Activated T-cell treated with anti-CD3 and anti-CD28 coated beads, Interleukin-2, amount 50 U/mL, for 72 hours (primary cell): ENCODE results near the gene LXN. TPM values are rescaled to one million over a fixed set of nuclear protein-coding genes. Genes with fewer than 3 reads are reported as not detected.
"Not testable (repeated sequence)": the region's sequence is repeated elsewhere in the genome, so short reads cannot be mapped to it uniquely, and the experiment has no call there.

Experiments
- ATAC-seq, 2 donors: fragments of 150-1000 bp; cut with Tn5 transposase; replicated peaks in 1 of 2; 2 replicates each; pipeline ENCODE4 v1.10.0; 2021; ENCODE audit warnings: moderate library complexity in 2 of 2, mild to moderate bottlenecking in 1 of 2
- DNase-seq, 2 donors: peaks; one replicate each; pipeline ENCODE4 v3.0.0; 2021 to 2022; ENCODE audit warnings: mixed read lengths in 1 of 2
- H3K27ac Mint-ChIP-seq: one replicate; pipeline ENCODE4 v1.8.0; 2022; ENCODE audit warnings: mild to moderate bottlenecking, moderate library complexity, mixed read lengths
- H3K27me3 Mint-ChIP-seq: one replicate; pipeline ENCODE4 v1.8.0; 2022; ENCODE audit warnings: low read depth, mixed read lengths
- H3K36me3 Mint-ChIP-seq, 2 donors: one replicate each; pipeline ENCODE4 v1.8.0; 2022; ENCODE audit warnings: mixed read lengths in 2 of 2, mild to moderate bottlenecking in 1 of 2; ENCODE audit not compliant: insufficient read depth in 2 of 2
- H3K4me1 Mint-ChIP-seq: one replicate; pipeline ENCODE4 v1.8.0; 2022; ENCODE audit warnings: low read depth, mixed read lengths
- H3K4me3 Mint-ChIP-seq, 2 donors: one replicate each; pipeline ENCODE4 v1.8.0; 2022; ENCODE audit warnings: mild to moderate bottlenecking in 2 of 2, mixed read lengths in 2 of 2, moderate library complexity in 2 of 2
- H3K9me3 Mint-ChIP-seq, 2 donors: one replicate each; pipeline ENCODE4 v1.8.0; 2022; ENCODE audit warnings: mixed read lengths in 2 of 2
- total RNA-seq, 2 donors: library from RNA; stranded (reverse); gene quantifications; one replicate each; pipeline ENCODE4 v1.2.3, GENCODE V29; 2022

LXN gene
- total RNA-seq, 2 donors from 2014 or later = 5.5 to 5.7 TPM

DNA sequence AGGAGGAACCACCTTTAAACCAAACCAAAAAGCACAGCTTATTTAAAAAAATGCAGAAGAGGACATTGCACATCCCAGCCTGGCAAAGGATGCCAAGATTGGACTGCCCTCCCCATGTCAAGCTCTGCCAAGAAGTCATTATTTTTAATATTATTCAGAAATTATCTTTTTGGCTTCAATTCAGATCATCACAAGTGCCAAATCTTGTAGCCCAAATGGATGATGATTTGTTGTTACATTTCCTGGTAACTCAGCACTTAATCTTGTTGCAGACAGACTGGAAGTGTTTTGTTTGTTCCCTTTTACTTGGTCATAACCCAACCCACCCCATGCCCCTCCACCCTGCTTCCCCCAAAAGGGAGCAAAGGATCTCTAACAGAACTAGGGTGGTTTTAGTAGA is 28.1 kb upstream of the LXN start:
- H3K27ac Mint-ChIP-seq = no peak overlapping the region
- peaks cover 3 to 7% of the 10 kb centered on the region in 2 donors for H3K36me3 Mint-ChIP-seq
- no peaks in the 10 kb centered on the region for H3K27me3 Mint-ChIP-seq
- H3K4me1 Mint-ChIP-seq = no peaks in the 10 kb centered on the region
- H3K4me3 Mint-ChIP-seq = no peak overlapping the region
- no peak for DNase-seq
- ATAC-seq = no peak
- no peaks in the 10 kb centered on the region for H3K9me3 Mint-ChIP-seq

DNA sequence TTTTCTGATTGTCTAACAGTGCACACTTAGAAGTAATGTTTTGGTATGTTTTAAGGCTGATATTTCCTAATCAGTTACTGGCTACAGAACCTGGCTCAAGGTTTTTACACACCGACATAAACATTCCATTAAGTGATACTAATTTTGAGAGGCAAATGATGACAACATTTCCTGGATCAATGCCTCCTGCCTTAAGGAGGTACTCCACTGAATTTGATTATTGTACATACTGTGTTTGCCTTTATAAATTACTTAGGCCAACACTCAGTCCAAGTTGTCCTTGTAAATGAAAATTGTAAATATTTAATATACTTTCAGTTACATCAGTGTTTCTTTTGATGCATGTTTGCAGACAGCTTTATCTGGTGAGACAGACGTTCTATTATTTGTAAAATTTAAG is 24.2 kb upstream of the LXN start:
- ATAC-seq (no peak), DNase-seq (no peak)
- peaks cover 2 to 13% of the 10 kb centered on the region in 2 donors for H3K36me3 Mint-ChIP-seq
- no peaks in the 10 kb centered on the region for H3K9me3 Mint-ChIP-seq
- no peak overlapping the region for H3K4me3 Mint-ChIP-seq
- H3K27ac Mint-ChIP-seq = no peak overlapping the region
- no peaks in the 10 kb centered on the region for H3K4me1 Mint-ChIP-seq
- no peaks in the 10 kb centered on the region for H3K27me3 Mint-ChIP-seq

DNA sequence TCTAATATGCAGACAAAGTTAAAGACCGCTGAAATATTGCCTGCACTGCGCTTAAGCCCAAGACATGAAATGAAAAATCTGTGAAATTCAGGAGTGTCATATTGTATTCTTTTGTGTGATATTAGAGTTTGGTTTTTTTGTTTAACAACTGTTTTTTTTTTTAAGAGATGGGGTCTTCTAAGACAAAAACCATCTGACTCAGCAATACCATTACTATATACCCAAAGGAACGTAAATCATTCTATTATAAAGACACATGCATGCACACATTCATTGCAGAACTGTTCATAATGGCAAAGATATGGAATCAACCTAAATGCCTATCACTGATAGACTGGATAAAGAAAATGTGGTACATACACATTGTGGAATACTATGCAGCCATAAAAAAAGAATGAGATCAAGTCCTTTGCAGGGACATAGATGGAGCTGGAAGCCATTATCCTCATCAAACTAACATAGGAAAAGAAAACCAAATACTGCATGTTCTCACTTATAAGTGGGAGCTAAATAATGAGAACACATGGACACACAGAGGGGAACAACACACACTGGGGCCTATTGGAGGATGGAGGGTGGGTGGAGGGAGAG is 21.5 kb upstream of the LXN start:
- H3K36me3 Mint-ChIP-seq = peaks cover 2 to 19% of the 10 kb centered on the region in 2 donors
- H3K4me3 Mint-ChIP-seq, H3K4me1 Mint-ChIP-seq, H3K27me3 Mint-ChIP-seq, DNase-seq, H3K27ac Mint-ChIP-seq, H3K9me3 Mint-ChIP-seq, ATAC-seq: not testable (repeated sequence)

DNA sequence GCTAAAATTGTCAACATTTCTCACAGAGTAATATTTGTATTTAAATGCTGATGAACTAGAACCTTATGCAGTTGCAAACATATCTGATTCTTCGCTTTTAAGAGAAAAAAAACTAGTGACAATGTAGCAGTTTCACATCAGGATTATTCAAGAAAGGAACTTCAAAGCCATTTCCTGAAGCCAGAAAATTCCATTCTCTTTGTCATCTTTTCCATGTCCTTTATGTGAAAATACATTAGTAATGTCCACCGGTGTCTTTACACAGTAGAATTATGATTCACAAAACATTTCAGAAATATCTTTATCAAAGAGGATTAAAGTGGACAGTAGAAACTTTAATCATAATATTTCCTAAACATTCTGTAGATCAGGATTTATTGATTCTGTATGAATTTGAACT is 12.7 kb upstream of the LXN start:
- H3K4me1 Mint-ChIP-seq = no peaks in the 10 kb centered on the region
- H3K27ac Mint-ChIP-seq = no peak overlapping the region

GRCh38 chr3:158683230-158683962 is 10.9 kb upstream of the LXN start:
- no peaks in the 10 kb centered on the region for H3K27me3 Mint-ChIP-seq
- no peak overlapping the region for H3K4me3 Mint-ChIP-seq
- no peaks in the 10 kb centered on the region for H3K9me3 Mint-ChIP-seq
- H3K36me3 Mint-ChIP-seq = peaks cover 2% of the 10 kb centered on the region in 2 donors
- DNase-seq (no peak), ATAC-seq (peak in 1 of 2 donors; percentile 64)
- no peaks in the 10 kb centered on the region for H3K4me1 Mint-ChIP-seq
- H3K27ac Mint-ChIP-seq = peak overlapping the region; percentile 4

More for the DNA sequence above, 12.7 kb upstream of the LXN start:
- DNase-seq (no peak), ATAC-seq (no peak)
- Mint-ChIP-seq H3K9me3 (no peaks in the 10 kb centered on the region), H3K27me3 (no peaks in the 10 kb centered on the region), H3K36me3 (peaks cover 2 to 6% of the 10 kb centered on the region in 2 donors), H3K4me3 (no peak overlapping the region)

DNA sequence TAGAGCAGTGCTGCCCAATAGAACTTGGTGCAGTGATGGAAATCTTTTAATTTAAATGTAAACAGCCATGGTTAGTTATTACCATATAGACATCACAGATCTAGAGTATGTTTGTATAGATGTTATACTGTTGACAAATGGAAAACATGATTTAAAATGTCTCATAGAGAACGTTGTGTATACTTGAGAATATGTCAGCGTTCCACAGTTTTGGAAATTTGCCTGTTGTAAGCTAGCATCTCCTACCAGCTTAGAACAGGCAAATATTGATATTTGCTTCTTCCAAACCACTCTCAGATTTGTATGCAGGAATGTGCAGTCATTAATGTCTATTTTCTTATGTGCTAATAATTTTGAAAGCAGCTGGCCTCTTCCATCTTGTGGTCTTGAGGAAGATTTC is 8.4 kb upstream of the LXN start:
- no peak for ATAC-seq
- Mint-ChIP-seq H3K9me3 (no peaks in the 10 kb centered on the region), H3K36me3 (peaks cover 2 to 4% of the 10 kb centered on the region in 2 donors), H3K27ac (peak overlapping the region; percentile 55), H3K4me1 (no peaks in the 10 kb centered on the region), H3K4me3 (no peak overlapping the region), H3K27me3 (no peaks in the 10 kb centered on the region)
- DNase-seq = no peak

- Mint-ChIP-seq H3K9me3 (no peaks in the 10 kb centered on the region), H3K4me1 (no peaks in the 10 kb centered on the region), H3K27me3 (no peaks in the 10 kb centered on the region), H3K27ac (no peak overlapping the region), H3K36me3 (peaks cover 2 to 4% of the 10 kb centered on the region in 2 donors), H3K4me3 (no peak overlapping the region)
- no peak for ATAC-seq
- DNase-seq = no peak
Measured at GRCh38 chr3:158679547-158680000, 7.1 kb upstream of the LXN start.

DNA sequence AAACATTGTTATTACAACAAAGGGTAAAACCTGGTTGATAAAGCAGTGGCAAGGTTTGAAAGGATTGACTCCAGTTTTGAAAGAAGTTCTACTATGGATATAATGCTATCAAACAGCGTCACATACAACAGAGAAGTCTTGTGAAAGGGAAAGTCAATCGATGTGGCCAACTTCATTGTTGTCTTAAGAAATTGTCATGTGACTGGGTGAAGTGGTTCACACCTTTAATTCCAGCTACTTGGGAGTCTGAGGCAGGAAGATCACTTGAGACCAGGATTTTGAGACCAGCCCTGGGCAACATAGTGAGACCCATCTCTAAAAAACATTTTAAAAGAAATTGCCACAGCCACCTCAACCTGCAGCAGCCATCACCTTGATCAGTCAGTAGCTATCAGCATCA is 6.2 kb upstream of the LXN start:
- Mint-ChIP-seq H3K4me1 (no peaks in the 10 kb centered on the region), H3K9me3 (no peaks in the 10 kb centered on the region), H3K4me3 (no peak overlapping the region), H3K27ac (no peak overlapping the region), H3K27me3 (no peaks in the 10 kb centered on the region), H3K36me3 (peaks cover 0 to 4% of the 10 kb centered on the region in 2 donors)
- DNase-seq (no peak), ATAC-seq (no peak)

GRCh38 chr3:158671821-158672214 is 630 bp downstream of the LXN start:
- DNase-seq (no peak), ATAC-seq (peak in 1 of 2 donors; percentile 6)
- H3K4me3 Mint-ChIP-seq = peak overlapping the region; percentile 78 to 84
- H3K4me1 Mint-ChIP-seq = peaks cover 18% of the 10 kb centered on the region
- peaks cover 0 to 11% of the 10 kb centered on the region in 2 donors for H3K36me3 Mint-ChIP-seq
- no peaks in the 10 kb centered on the region for H3K9me3 Mint-ChIP-seq
- H3K27ac Mint-ChIP-seq = peak overlapping the region; percentile 77
- no peaks in the 10 kb centered on the region for H3K27me3 Mint-ChIP-seq

DNA sequence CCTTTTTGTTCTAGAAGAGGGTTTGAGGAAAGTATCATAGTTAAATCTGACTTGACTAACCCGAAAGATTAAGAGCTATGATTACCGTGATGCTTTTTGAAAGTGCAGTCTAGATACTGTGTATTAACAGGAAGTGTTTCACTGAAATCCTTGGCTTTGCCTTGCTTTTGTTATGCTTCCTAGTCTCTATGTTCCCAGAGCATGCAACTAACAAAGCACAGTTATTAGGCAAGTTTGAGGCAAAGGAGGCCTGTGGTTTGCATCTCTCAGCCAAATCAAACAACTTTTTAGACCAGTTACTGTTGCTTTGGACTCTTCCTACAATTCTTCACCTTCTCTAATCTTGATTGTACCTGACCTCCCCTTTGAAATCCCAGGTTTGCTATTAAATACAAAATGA is 3.9 kb downstream of the LXN start:
- no peaks in the 10 kb centered on the region for H3K27me3 Mint-ChIP-seq

DNA sequence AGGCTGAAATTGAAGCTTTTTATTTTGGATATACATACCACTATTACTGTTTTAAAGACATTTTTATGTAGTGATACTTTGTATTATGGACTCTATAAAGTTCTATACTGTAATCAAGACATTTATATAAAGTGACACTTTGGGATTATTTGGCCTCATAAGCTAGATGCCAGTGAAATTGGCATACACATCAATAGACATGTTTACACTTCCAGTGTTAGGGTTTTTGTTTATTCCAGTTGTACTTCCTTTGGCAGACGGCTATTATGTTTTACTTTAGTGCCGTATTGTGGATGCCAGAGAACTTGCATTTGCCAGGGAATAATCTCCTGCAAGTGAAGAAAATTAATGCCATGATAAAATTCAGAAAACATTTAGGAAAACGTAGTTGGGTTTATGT is 6.0 kb downstream of the LXN start:
- DNase-seq (no peak), ATAC-seq (no peak)
- H3K36me3 Mint-ChIP-seq = peaks cover 0 to 11% of the 10 kb centered on the region in 2 donors
- H3K4me3 Mint-ChIP-seq = no peak overlapping the region
- H3K27ac Mint-ChIP-seq = no peak overlapping the region
- H3K9me3 Mint-ChIP-seq = no peaks in the 10 kb centered on the region
- H3K4me1 Mint-ChIP-seq = peaks cover 7% of the 10 kb centered on the region
- no peaks in the 10 kb centered on the region for H3K27me3 Mint-ChIP-seq

More for the DNA sequence above, 3.9 kb downstream of the LXN start:
- peaks cover 0 to 11% of the 10 kb centered on the region in 2 donors for H3K36me3 Mint-ChIP-seq
- no peak for ATAC-seq
- H3K9me3 Mint-ChIP-seq = no peaks in the 10 kb centered on the region
- peaks cover 18% of the 10 kb centered on the region for H3K4me1 Mint-ChIP-seq
- DNase-seq = no peak
- H3K27ac Mint-ChIP-seq = no peak overlapping the region
- H3K4me3 Mint-ChIP-seq = no peak overlapping the region

GRCh38 chr3:158663832-158664231 is 8.6 kb downstream of the LXN start:
- H3K27me3 Mint-ChIP-seq = no peaks in the 10 kb centered on the region
- no peak for DNase-seq

DNA sequence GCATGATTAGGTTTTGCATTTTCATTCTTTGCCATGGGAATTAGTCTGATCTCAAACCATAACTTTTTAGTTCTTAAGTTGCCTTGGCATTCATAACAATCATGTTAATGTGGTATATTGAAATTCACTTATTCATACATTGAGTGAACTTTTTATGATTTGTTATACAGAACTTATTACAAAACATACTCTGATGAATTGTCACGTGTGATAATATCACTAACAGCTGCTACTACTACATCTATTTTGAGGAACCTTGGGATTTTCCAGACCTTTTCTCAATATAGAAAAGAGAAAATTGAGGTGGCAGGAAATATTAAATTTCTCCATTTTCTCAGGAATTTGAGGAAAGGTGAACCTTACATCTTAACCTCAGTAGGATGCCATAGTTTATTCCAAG is 9.2 kb downstream of the LXN start:
- H3K9me3 Mint-ChIP-seq = no peaks in the 10 kb centered on the region
- DNase-seq (no peak), ATAC-seq (no peak)
- no peaks in the 10 kb centered on the region for H3K27me3 Mint-ChIP-seq
- peaks cover 0 to 6% of the 10 kb centered on the region in 2 donors for H3K36me3 Mint-ChIP-seq
- H3K4me3 Mint-ChIP-seq = no peak overlapping the region
- no peak overlapping the region for H3K27ac Mint-ChIP-seq
- H3K4me1 Mint-ChIP-seq = peaks cover 9% of the 10 kb centered on the region

More at GRCh38 chr3:158663832-158664231, 8.6 kb downstream of the LXN start:
- Mint-ChIP-seq H3K9me3 (no peaks in the 10 kb centered on the region), H3K36me3 (peaks cover 0 to 9% of the 10 kb centered on the region in 2 donors), H3K4me1 (peaks cover 5% of the 10 kb centered on the region), H3K27ac (no peak overlapping the region), H3K4me3 (no peak overlapping the region)
- no peak for ATAC-seq
